Uterus (tissue), 2 donors: Measurements from ENCODE around the gene PLAC8L1.

Source experiments
- POLR2A ChIP-seq, 2 donors: fragments of 450-650 bp; IDR thresholded peaks; one replicate each; pipeline ENCODE4 v1.6.1; 2016; ENCODE audit warnings: antibody characterized with exemption in 2 of 2, mild to moderate bottlenecking in 1 of 2, moderate library complexity in 1 of 2
- TF ChIP-seq, protein P1 (sequence below), 4 experiments: fragments of 200-600 bp in 2 of 4; fragments of 450-650 bp in 2 of 4; sonication (generic) in 2 of 4; IDR thresholded peaks; one replicate each; pipeline ENCODE4 v1.5.1; 2016 to 2019; ENCODE audit warnings: antibody characterized with exemption in 4 of 4, mild to moderate bottlenecking in 2 of 4, moderate library complexity in 1 of 4

DNA sequence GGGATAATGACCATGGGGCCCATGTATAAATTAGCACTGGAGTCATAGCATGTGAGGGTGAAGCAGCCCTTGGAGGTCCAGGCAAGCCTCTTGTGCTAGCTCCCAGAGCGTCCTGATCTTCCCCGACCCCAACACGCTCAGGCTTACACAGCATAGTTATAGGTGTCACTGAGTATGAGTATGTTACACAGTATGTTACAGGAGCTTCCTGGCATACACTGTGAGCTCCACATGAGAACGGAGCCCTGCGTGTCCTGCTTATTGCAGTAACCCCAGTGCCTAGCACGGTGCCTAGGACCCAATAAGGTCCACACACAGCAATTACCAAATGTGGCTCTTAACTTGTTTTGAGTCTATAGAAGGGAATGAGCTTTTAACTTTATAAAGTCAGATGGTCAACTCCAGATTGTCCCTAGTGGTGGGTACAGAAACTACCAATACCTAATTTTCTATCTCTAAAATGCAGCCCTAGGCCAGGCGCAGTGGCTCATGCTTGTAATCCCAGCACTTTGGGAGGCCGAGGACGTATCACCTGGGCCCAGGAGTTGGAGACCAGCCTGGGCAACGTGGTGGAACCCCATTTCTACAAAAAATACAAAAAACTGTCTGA lies 64.1 kb downstream of the PLAC8L1 start:
- TF ChIP-seq, protein P1, sequence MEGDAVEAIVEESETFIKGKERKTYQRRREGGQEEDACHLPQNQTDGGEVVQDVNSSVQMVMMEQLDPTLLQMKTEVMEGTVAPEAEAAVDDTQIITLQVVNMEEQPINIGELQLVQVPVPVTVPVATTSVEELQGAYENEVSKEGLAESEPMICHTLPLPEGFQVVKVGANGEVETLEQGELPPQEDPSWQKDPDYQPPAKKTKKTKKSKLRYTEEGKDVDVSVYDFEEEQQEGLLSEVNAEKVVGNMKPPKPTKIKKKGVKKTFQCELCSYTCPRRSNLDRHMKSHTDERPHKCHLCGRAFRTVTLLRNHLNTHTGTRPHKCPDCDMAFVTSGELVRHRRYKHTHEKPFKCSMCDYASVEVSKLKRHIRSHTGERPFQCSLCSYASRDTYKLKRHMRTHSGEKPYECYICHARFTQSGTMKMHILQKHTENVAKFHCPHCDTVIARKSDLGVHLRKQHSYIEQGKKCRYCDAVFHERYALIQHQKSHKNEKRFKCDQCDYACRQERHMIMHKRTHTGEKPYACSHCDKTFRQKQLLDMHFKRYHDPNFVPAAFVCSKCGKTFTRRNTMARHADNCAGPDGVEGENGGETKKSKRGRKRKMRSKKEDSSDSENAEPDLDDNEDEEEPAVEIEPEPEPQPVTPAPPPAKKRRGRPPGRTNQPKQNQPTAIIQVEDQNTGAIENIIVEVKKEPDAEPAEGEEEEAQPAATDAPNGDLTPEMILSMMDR (IDR thresholded peaks at IDR 0.05): no peak
- TF ChIP-seq POLR2A (IDR thresholded peaks at IDR 0.05): no peak
